Adrenal gland (tissue), 5 donors: ENCODE results near the gene TUBGCP2.
A peak's percentile ranks its signal among the peaks of the same experiment; 100 is the strongest.

Source experiments
- POLR2A ChIP-seq, 2 donors: fragments of 450-650 bp; IDR thresholded peaks; one replicate each; pipeline ENCODE4 v1.6.1; 2017; ENCODE audit warnings: antibody characterized with exemption in 2 of 2, mild to moderate bottlenecking in 2 of 2, moderate library complexity in 1 of 2
- TF ChIP-seq, protein P1 (sequence below), 6 experiments: fragments of 450-650 bp in 4 of 6; fragments of 200-600 bp in 2 of 6; sonication (generic) in 1 of 6; IDR thresholded peaks; 1 replicate in 5 of 6; 2 replicates in 1 of 6; pipeline versions ENCODE4 v1.5.1 to v1.8.0; 2016 to 2021; ENCODE audit warnings: antibody characterized with exemption in 6 of 6, mild to moderate bottlenecking in 2 of 6, moderate library complexity in 1 of 6
- donor health status: DM: no; HTN: no; CAD: no.

DNA sequence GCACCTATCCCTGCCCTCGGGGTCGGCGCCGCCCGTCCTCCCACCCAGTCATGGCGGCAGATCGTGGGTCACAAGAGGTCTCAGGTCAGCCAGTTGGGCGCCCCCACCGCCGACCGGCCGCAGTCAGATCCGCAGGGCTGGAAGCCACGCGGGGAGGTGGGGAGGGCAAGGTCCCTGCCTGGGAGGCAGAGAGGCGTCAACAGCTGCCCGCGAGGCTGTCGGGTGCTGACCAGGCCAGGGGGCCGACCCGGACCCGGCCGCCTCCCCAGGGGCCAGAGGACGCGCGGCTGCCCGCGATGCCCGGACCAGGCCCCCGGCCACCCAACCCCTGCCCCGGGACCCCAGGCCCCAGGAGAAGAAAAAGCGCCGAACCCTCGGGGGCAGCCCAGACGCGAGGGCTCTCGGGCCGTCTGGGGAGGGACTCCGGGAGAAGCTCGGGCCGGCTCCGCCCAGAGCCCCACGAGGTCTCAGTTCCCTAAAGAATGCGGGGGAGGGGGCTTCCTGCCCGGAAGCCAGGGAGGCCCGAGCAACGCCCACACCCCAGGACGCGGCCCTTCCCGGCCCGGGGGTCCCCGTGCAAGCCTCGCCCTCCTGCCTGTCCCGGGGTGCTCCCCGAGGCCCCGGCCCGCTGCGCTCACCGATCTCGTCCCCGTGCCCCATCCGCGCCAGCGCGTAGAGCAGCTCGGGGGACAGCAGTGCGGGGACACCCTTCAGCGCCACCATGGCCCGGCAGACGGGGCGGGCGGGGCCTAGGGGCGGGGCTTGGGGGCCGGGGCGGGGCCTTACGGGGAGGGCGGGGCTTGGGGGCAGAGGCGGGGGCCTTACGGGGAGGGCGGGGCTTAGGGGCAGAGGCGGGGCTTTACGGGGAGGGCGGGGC, 48.9 kb upstream of the TUBGCP2 start, which contains the start of gene FUOM:
- TF ChIP-seq, protein P1, sequence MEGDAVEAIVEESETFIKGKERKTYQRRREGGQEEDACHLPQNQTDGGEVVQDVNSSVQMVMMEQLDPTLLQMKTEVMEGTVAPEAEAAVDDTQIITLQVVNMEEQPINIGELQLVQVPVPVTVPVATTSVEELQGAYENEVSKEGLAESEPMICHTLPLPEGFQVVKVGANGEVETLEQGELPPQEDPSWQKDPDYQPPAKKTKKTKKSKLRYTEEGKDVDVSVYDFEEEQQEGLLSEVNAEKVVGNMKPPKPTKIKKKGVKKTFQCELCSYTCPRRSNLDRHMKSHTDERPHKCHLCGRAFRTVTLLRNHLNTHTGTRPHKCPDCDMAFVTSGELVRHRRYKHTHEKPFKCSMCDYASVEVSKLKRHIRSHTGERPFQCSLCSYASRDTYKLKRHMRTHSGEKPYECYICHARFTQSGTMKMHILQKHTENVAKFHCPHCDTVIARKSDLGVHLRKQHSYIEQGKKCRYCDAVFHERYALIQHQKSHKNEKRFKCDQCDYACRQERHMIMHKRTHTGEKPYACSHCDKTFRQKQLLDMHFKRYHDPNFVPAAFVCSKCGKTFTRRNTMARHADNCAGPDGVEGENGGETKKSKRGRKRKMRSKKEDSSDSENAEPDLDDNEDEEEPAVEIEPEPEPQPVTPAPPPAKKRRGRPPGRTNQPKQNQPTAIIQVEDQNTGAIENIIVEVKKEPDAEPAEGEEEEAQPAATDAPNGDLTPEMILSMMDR (IDR thresholded peaks at IDR 0.05): peak in 1 of 6 experiments; percentile 4
- peak in 1 of 2 donors; percentile 33 for TF ChIP-seq POLR2A (IDR thresholded peaks at IDR 0.05)
